GM19463 (cell line): ENCODE data around the gene AGO4.
"Not testable (repeated sequence)": the region's sequence is repeated elsewhere in the genome, so short reads cannot be mapped to it uniquely, and the experiment has no call there.

Source experiments
- ATAC-seq: cut with Tn5 transposase; IDR thresholded peaks from one replicate; pipeline ENCODE4 v1.9.1; 2021; ENCODE audit warnings: mild to moderate bottlenecking, moderate library complexity; ENCODE audit not compliant: unreplicated experiment

Gene AGO4

GRCh38 chr1:35807614-35808449 is at the start of gene AGO4:
TSS of gene AGO4 (plus strand) at chr1:35808016. CDS start at chr1:35808417, 401 bp downstream.
- no peak for ATAC-seq

- ATAC-seq: no peak
Observed at GRCh38 chr1:35762141-35762540, 45.7 kb upstream of the AGO4 start.

GRCh38 chr1:35763201-35763600 is 44.6 kb upstream of the AGO4 start:
- ATAC-seq: no peak

- no peak for ATAC-seq
Observed at GRCh38 chr1:35764283-35764682, 43.5 kb upstream of the AGO4 start.

- ATAC-seq: no peak
Observed at GRCh38 chr1:35768350-35769187, 39.2 kb upstream of the AGO4 start.

GRCh38 chr1:35769188-35769758 is 38.5 kb upstream of the AGO4 start:
- ATAC-seq: peak; percentile 84

- no peak for ATAC-seq
Observed at GRCh38 chr1:35773711-35774110, 34.1 kb upstream of the AGO4 start.

- ATAC-seq: not testable (repeated sequence)
Observed at GRCh38 chr1:35776172-35776571, 31.6 kb upstream of the AGO4 start.

- ATAC-seq: no peak
Observed at GRCh38 chr1:35777109-35777508, 30.7 kb upstream of the AGO4 start.

- no peak for ATAC-seq
Observed at GRCh38 chr1:35783055-35783583, 24.7 kb upstream of the AGO4 start.

- ATAC-seq: not testable (repeated sequence)
Observed at GRCh38 chr1:35784364-35784763, 23.5 kb upstream of the AGO4 start.

GRCh38 chr1:35788139-35788538 is 19.7 kb upstream of the AGO4 start:
- ATAC-seq: no peak

- no peak for ATAC-seq
Observed at GRCh38 chr1:35790670-35791069, 17.1 kb upstream of the AGO4 start.

- no peak for ATAC-seq
Observed at GRCh38 chr1:35795295-35795694, 12.5 kb upstream of the AGO4 start.

- ATAC-seq: no peak
Observed at GRCh38 chr1:35797380-35797779, 10.4 kb upstream of the AGO4 start.

- not testable (repeated sequence) for ATAC-seq
Observed at GRCh38 chr1:35798019-35798418, 9.8 kb upstream of the AGO4 start.

- ATAC-seq: not testable (repeated sequence)
Observed at GRCh38 chr1:35800167-35800887, 7.5 kb upstream of the AGO4 start.

GRCh38 chr1:35808450-35809113 is 766 bp downstream of the AGO4 start:
- no peak for ATAC-seq

- ATAC-seq: no peak
Observed at GRCh38 chr1:35809114-35810095, 1.6 kb downstream of the AGO4 start.
